ENCODE data around the gene RIMS3. TPM values are rescaled to one million over a fixed set of nuclear protein-coding genes. Genes with fewer than 3 reads are reported as not detected.

Gene RIMS3
- total RNA-seq, 1 donor from 2014 or later: 7.2 TPM

- no peak for DNase-seq (ENCODE audit: low spot score, unreplicated experiment)
- H3K36me3 Mint-ChIP-seq (ENCODE audit: insufficient read depth): no peaks in the 10 kb centered on the region
- no peaks in the 10 kb centered on the region for H3K9me3 Mint-ChIP-seq (ENCODE audit: low read depth)
- no peak overlapping the region for H3K27ac Mint-ChIP-seq
- TF ChIP-seq, protein P1, sequence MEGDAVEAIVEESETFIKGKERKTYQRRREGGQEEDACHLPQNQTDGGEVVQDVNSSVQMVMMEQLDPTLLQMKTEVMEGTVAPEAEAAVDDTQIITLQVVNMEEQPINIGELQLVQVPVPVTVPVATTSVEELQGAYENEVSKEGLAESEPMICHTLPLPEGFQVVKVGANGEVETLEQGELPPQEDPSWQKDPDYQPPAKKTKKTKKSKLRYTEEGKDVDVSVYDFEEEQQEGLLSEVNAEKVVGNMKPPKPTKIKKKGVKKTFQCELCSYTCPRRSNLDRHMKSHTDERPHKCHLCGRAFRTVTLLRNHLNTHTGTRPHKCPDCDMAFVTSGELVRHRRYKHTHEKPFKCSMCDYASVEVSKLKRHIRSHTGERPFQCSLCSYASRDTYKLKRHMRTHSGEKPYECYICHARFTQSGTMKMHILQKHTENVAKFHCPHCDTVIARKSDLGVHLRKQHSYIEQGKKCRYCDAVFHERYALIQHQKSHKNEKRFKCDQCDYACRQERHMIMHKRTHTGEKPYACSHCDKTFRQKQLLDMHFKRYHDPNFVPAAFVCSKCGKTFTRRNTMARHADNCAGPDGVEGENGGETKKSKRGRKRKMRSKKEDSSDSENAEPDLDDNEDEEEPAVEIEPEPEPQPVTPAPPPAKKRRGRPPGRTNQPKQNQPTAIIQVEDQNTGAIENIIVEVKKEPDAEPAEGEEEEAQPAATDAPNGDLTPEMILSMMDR (IDR thresholded peaks at IDR 0.05; ENCODE audit: unreplicated experiment): no peak
- peaks cover 12% of the 10 kb centered on the region for H3K27me3 Mint-ChIP-seq
- H3K4me1 Mint-ChIP-seq (ENCODE audit: low read depth): no peaks in the 10 kb centered on the region
- no peak overlapping the region for H3K4me3 Mint-ChIP-seq (ENCODE audit: low read depth)
Observed at GRCh38 chr1:40622936-40623629, 42.4 kb downstream of the RIMS3 start.

DNA sequence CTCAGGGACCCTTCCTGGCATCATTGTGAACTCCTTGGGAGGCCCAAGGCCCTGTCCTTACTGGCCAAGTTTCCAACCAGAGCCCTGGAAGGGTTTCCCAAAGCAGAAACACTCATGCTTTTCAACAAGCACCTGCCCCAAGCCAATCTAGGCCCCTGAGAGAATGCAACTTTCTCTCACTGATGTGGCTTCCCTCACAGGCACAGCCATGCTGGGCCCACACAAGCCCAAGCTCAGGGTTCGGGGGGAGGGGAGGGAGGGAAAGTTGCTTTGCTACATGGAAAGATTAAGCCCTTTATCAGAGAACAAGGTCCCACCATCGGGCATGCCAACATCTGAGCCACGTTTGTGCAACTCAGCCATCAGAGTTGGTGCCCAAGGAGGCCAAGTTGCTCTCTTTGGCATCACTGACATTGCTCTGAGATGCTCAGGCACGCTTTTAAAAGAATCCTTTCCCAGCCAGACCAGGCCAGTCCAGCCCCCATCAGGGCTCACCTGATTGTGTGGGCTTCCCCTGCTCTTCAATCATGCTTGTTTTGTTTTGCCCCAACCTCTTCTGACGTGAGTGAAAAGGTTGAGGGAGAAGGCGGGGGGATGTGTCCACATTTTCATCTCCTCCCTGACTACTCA is 43.5 kb downstream of the RIMS3 start:
- Mint-ChIP-seq H3K36me3 (ENCODE audit: insufficient read depth) (no peaks in the 10 kb centered on the region), H3K27me3 (peaks cover 12% of the 10 kb centered on the region), H3K27ac (no peak overlapping the region), H3K4me1 (ENCODE audit: low read depth) (no peaks in the 10 kb centered on the region), H3K9me3 (ENCODE audit: low read depth) (peaks cover under 1% of the 10 kb centered on the region), H3K4me3 (ENCODE audit: low read depth) (no peak overlapping the region)
- TF ChIP-seq, protein P1 (IDR thresholded peaks at IDR 0.05; ENCODE audit: unreplicated experiment): no peak
- DNase-seq (ENCODE audit: low spot score, unreplicated experiment): no peak

GRCh38 chr1:40620586-40621210 is 44.8 kb downstream of the RIMS3 start:
- DNase-seq (ENCODE audit: low spot score, unreplicated experiment): no peak
- no peak overlapping the region for H3K4me3 Mint-ChIP-seq (ENCODE audit: low read depth)
- H3K9me3 Mint-ChIP-seq (ENCODE audit: low read depth): peaks cover 3% of the 10 kb centered on the region
- H3K36me3 Mint-ChIP-seq (ENCODE audit: insufficient read depth): no peaks in the 10 kb centered on the region
- H3K4me1 Mint-ChIP-seq (ENCODE audit: low read depth): no peaks in the 10 kb centered on the region
- peaks cover 10% of the 10 kb centered on the region for H3K27me3 Mint-ChIP-seq
- no peak overlapping the region for H3K27ac Mint-ChIP-seq
- TF ChIP-seq, protein P1 (IDR thresholded peaks at IDR 0.05; ENCODE audit: unreplicated experiment): no peak

GRCh38 chr1:40620150-40620549 is 45.3 kb downstream of the RIMS3 start:
- Mint-ChIP-seq H3K27me3 (peaks cover 9% of the 10 kb centered on the region), H3K9me3 (ENCODE audit: low read depth) (peaks cover 3% of the 10 kb centered on the region), H3K4me3 (ENCODE audit: low read depth) (no peak overlapping the region), H3K27ac (no peak overlapping the region), H3K36me3 (ENCODE audit: insufficient read depth) (no peaks in the 10 kb centered on the region), H3K4me1 (ENCODE audit: low read depth) (no peaks in the 10 kb centered on the region)
- DNase-seq (ENCODE audit: low spot score, unreplicated experiment): no peak
- TF ChIP-seq, protein P1 (IDR thresholded peaks at IDR 0.05; ENCODE audit: unreplicated experiment): no peak

DNA sequence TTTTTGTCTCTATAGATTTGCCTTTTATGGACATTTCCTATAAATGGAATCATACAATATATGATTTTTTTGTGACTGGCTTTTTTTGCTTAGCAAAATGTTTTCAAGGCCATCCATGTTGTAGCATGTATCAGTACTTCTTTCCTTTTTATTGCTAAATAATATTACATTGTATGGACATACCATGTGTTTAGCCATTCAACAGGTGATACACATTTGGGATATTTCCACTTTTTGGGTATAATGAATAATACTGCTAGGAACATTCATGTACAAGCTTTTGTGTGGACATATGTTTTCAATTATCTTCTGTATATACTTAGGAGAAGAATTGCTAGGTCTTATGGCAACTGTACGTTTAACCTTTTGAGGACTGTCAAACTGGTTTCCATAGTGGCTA is 47.4 kb downstream of the RIMS3 start:
- TF ChIP-seq, protein P1 (IDR thresholded peaks at IDR 0.05; ENCODE audit: unreplicated experiment): no peak
- Mint-ChIP-seq H3K9me3 (ENCODE audit: low read depth) (peaks cover 3% of the 10 kb centered on the region), H3K27me3 (peaks cover 9% of the 10 kb centered on the region), H3K4me3 (ENCODE audit: low read depth) (no peak overlapping the region), H3K4me1 (ENCODE audit: low read depth) (no peaks in the 10 kb centered on the region), H3K36me3 (ENCODE audit: insufficient read depth) (no peaks in the 10 kb centered on the region), H3K27ac (no peak overlapping the region)
- no peak for DNase-seq (ENCODE audit: low spot score, unreplicated experiment)

All from progenitor cell of endocrine pancreas (in vitro differentiated cells).